Small intestine (tissue), 7 donors: ENCODE measurements around the gene MED12. TPM values are rescaled to one million over a fixed set of nuclear protein-coding genes. Genes with fewer than 3 reads are reported as not detected.
A peak's percentile ranks its signal among the peaks of the same experiment; 100 is the strongest.

Source experiments
- DNase-seq, 2 donors: peaks; one replicate each; pipeline versions ENCODE4 v3.0.0 to v3.0.0-alpha.2; 2013
- FAIRE-seq: peaks from 2 replicates; lab custom pipeline; 2012; peaks lifted over from hg19 to GRCh38; lab: Jason Lieb, UNC
- H3K27ac ChIP-seq, 3 donors: one replicate each; pipeline ENCODE4 v1.5.1; 2013; ENCODE audit warnings: low read length in 2 of 3, mild to moderate bottlenecking in 2 of 3, control low read depth in 1 of 3, inconsistent platforms in 1 of 3, low read depth in 1 of 3, moderate library complexity in 1 of 3
- H3K27me3 ChIP-seq, 3 donors: one replicate each; pipeline ENCODE4 v1.6.1; 2013; ENCODE audit warnings: low read length in 3 of 3, inconsistent platforms in 1 of 3; ENCODE audit not compliant: control insufficient read depth in 3 of 3, insufficient read depth in 3 of 3
- H3K36me3 ChIP-seq, 3 donors: one replicate each; pipeline ENCODE4 v1.6.1; 2013; ENCODE audit warnings: low read length in 3 of 3, inconsistent platforms in 1 of 3, low read depth in 1 of 3, mild to moderate bottlenecking in 1 of 3, moderate library complexity in 1 of 3; ENCODE audit not compliant: control insufficient read depth in 3 of 3, insufficient read depth in 2 of 3
- H3K4me1 ChIP-seq, 3 donors: one replicate each; pipeline ENCODE4 v1.6.1; 2013; ENCODE audit warnings: low read length in 2 of 3, inconsistent platforms in 1 of 3, low read depth in 1 of 3, mild to moderate bottlenecking in 1 of 3, moderate library complexity in 1 of 3; ENCODE audit not compliant: control insufficient read depth in 3 of 3, insufficient read depth in 2 of 3
- H3K4me3 ChIP-seq, 3 donors: one replicate each; pipeline ENCODE4 v1.5.1; 2013; ENCODE audit warnings: low read length in 3 of 3, control low read depth in 1 of 3, inconsistent platforms in 1 of 3, low read depth in 1 of 3, mild to moderate bottlenecking in 1 of 3, moderate library complexity in 1 of 3
- H3K9me3 ChIP-seq, 2 donors: one replicate each; pipeline ENCODE4 v1.6.1; 2013; ENCODE audit warnings: low read depth in 1 of 2, low read length in 1 of 2; ENCODE audit not compliant: control insufficient read depth in 2 of 2, insufficient read depth in 1 of 2
- WGBS, 3 donors: extraction: QIAGEN DNeasy Blood & Tissue Kit; methylation state at CpG; one replicate each; pipeline ENCODE4 v1.1.7; 2013; 5-methylcytosine and 5-hydroxymethylcytosine counted together
- polyA plus RNA-seq, 4 donors: library from polyadenylated mRNA; stranded (reverse) in 3 of 4; unstranded in 1 of 4; fragments of 200-250 nt in 3 of 4; fragments of 120-200 nt in 1 of 4; gene quantifications; one replicate each; pipeline versions ENCODE4 v1.2.1 to v1.2.3, GENCODE V29; 2013
- donor health status: healthy with polysubstance abuse.
- donor health status: control.
- donor health status: control.
- donor health status: Bipolar disorder and iron deficiency.
- donor health status: healthy.

The MED12 gene
- polyA plus RNA-seq, 4 donors, result 4.3 to 30.1 (median 9.0) TPM

- FAIRE-seq (no peak), DNase-seq (no peak)
- no peaks in the 10 kb centered on the region for H3K9me3 ChIP-seq
- peak overlapping the region in 2 of 3 donors; percentile 18 to 31 for H3K4me3 ChIP-seq
- peaks cover 0 to 14% (median 0%) of the 10 kb centered on the region in 3 donors for H3K36me3 ChIP-seq
- H3K4me1 ChIP-seq, result peaks cover 0 to 18% (median 0%) of the 10 kb centered on the region in 3 donors
- 41 to 45% (median 43%) methylated on average over 5 of the region's 5 CpGs for WGBS, 3 donors
- H3K27me3 ChIP-seq, result no peaks in the 10 kb centered on the region
- peak overlapping the region; percentile 64 to 94 (median 93) for H3K27ac ChIP-seq
These were observed 6.4 kb upstream of the MED12 start for GRCh38 chrX:71111921-71112431.

GRCh38 chrX:71117358-71117757, 1.0 kb upstream of the MED12 start:
- FAIRE-seq, result no peak
- DNase-seq, result no peak
- no peaks in the 10 kb centered on the region for H3K27me3 ChIP-seq
- H3K9me3 ChIP-seq, result no peaks in the 10 kb centered on the region
- 74 to 86% (median 83%) methylated on average over 10 of the region's 10 CpGs for WGBS, 3 donors
- peaks cover 0 to 5% (median 0%) of the 10 kb centered on the region in 3 donors for H3K4me1 ChIP-seq
- H3K36me3 ChIP-seq, result peaks cover 0 to 23% (median 0%) of the 10 kb centered on the region in 3 donors
- H3K4me3 ChIP-seq, result peak overlapping the region in 1 of 3 donors; percentile 77
- H3K27ac ChIP-seq, result no peak overlapping the region

GRCh38 chrX:71118985-71119535, 664 bp downstream of the MED12 start:
- FAIRE-seq, result no peak
- H3K27me3 ChIP-seq, result no peaks in the 10 kb centered on the region
- WGBS, 3 donors, result 2 to 45% (median 13%) methylated on average over 9 to 17 of the region's 17 CpGs
- H3K4me1 ChIP-seq, result peaks cover 0 to 4% (median 0%) of the 10 kb centered on the region in 3 donors
- H3K4me3 ChIP-seq, result peak overlapping the region; percentile 60 to 77 (median 65)
- no peaks in the 10 kb centered on the region for H3K9me3 ChIP-seq
- H3K36me3 ChIP-seq, result peaks cover 0 to 33% (median 6%) of the 10 kb centered on the region in 3 donors
- peak in 1 of 2 donors; percentile 39 for DNase-seq
- peak overlapping the region in 2 of 3 donors; percentile 31 to 64 for H3K27ac ChIP-seq

- Histone ChIP-seq H3K4me1 (no peaks in the 10 kb centered on the region), H3K9me3 (no peaks in the 10 kb centered on the region), H3K36me3 (peaks cover 3 to 77% (median 12%) of the 10 kb centered on the region in 3 donors), H3K27me3 (no peaks in the 10 kb centered on the region), H3K4me3 (no peak overlapping the region), H3K27ac (no peak overlapping the region)
- no peak for FAIRE-seq
- DNase-seq, result no peak
- WGBS, 3 donors, result 82 to 93% (median 85%) methylated on average over 12 of the region's 12 CpGs
These were observed 9.9 kb downstream of the MED12 start for GRCh38 chrX:71128166-71128833.

GRCh38 chrX:71128915-71129765, 10.7 kb downstream of the MED12 start:
- no peaks in the 10 kb centered on the region for H3K27me3 ChIP-seq
- H3K9me3 ChIP-seq, result no peaks in the 10 kb centered on the region
- H3K4me3 ChIP-seq, result no peak overlapping the region
- FAIRE-seq (peak; percentile 15), DNase-seq (peak; percentile 63 to 75)
- 31 to 36% (median 36%) methylated on average over 17 to 18 of the region's 18 CpGs for WGBS, 3 donors
- H3K4me1 ChIP-seq, result no peaks in the 10 kb centered on the region
- H3K27ac ChIP-seq, result no peak overlapping the region
- peaks cover 3 to 75% (median 9%) of the 10 kb centered on the region in 3 donors for H3K36me3 ChIP-seq

- H3K4me1 ChIP-seq, result no peaks in the 10 kb centered on the region
- H3K27ac ChIP-seq, result no peak overlapping the region
- WGBS, 3 donors, result 82 to 88% (median 83%) methylated on average over 4 of the region's 4 CpGs
- DNase-seq (no peak), FAIRE-seq (no peak)
- H3K27me3 ChIP-seq, result no peaks in the 10 kb centered on the region
- H3K36me3 ChIP-seq, result peaks cover 3 to 74% (median 6%) of the 10 kb centered on the region in 3 donors
- no peaks in the 10 kb centered on the region for H3K9me3 ChIP-seq
- no peak overlapping the region for H3K4me3 ChIP-seq
These were observed 13.1 kb downstream of the MED12 start for GRCh38 chrX:71131510-71131909.

- Histone ChIP-seq H3K36me3 (peaks cover 0 to 51% (median 3%) of the 10 kb centered on the region in 3 donors), H3K4me3 (no peak overlapping the region), H3K9me3 (no peaks in the 10 kb centered on the region), H3K27ac (no peak overlapping the region), H3K4me1 (no peaks in the 10 kb centered on the region), H3K27me3 (no peaks in the 10 kb centered on the region)
- FAIRE-seq, result no peak
- DNase-seq, result no peak
- 56 to 72% (median 68%) methylated on average over 6 of the region's 6 CpGs for WGBS, 3 donors
These were observed 22.0 kb downstream of the MED12 start for GRCh38 chrX:71140440-71140839.

- Histone ChIP-seq H3K27ac (no peak overlapping the region), H3K4me1 (peaks cover 0 to 9% (median 0%) of the 10 kb centered on the region in 3 donors), H3K36me3 (peaks cover 0 to 27% (median 3%) of the 10 kb centered on the region in 3 donors), H3K27me3 (no peaks in the 10 kb centered on the region), H3K9me3 (no peaks in the 10 kb centered on the region), H3K4me3 (no peak overlapping the region)
- FAIRE-seq (no peak), DNase-seq (peak in 1 of 2 donors; percentile 4)
- 56 to 69% (median 59%) methylated on average over 6 of the region's 6 CpGs for WGBS, 3 donors
These were observed 25.1 kb downstream of the MED12 start for GRCh38 chrX:71143508-71143907.
